Liver (tissue), 3 donors: ENCODE results near the gene ACOT12.

Experiments used
- CTCF ChIP-seq: fragments of 150-350 bp; IDR thresholded peaks from 2 replicates; pipeline ENCODE4 v1.5.1; 2017; ENCODE audit warnings: improper control_type of control experiment, low read depth, low read length; ENCODE audit not compliant: missing input control
- RXRA ChIP-seq, 2 donors: IDR thresholded peaks; 2 replicates each; pipeline ENCODE4 v1.6.1; 2017 to 2018; ENCODE audit warnings: antibody characterized with exemption in 2 of 2, mild to moderate bottlenecking in 1 of 2
- donor health status: healthy.
- donor health status: healthy.

- TF ChIP-seq CTCF (no peak), RXRA (IDR thresholded peaks at IDR 0.05) (no peak)
Observed at GRCh38 chr5:81288021-81288433, 105.9 kb downstream of the ACOT12 start.
